Measurements from ENCODE around the gene FST.

- TF ChIP-seq POLR2A (IDR thresholded peaks at IDR 0.05; ENCODE audit: low read length) (no peak), GATA1 (IDR thresholded peaks at IDR 0.05; ENCODE audit: low read depth, low read length) (no peak)
Observed at GRCh38 chr5:53476531-53477480, 3.6 kb upstream of the FST start.

Measured in erythroblast (primary cell).